ENCODE measurements around the gene SLC39A13.

The SLC39A13 gene

DNA sequence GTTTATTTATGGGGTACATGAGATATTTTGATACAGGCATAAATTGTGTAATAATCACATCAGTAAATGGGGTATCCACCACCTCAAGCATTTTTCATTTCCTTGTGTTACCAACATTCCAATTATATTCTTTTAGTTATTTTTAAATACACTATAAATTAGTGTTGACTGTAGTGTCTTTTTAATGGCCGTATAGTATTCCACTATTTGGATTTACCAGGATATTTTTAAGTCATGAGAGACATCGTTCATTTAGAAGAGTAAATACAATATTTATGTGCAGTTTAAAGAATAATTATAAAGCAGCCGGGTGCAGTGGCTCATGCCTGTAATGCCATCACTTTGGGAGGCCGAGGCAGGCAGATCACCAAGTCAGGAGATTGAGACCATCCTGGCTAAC lies 23.9 kb upstream of the SLC39A13 start:
- no peak for DNase-seq (ENCODE audit: low read depth in 2 of 2)

DNA sequence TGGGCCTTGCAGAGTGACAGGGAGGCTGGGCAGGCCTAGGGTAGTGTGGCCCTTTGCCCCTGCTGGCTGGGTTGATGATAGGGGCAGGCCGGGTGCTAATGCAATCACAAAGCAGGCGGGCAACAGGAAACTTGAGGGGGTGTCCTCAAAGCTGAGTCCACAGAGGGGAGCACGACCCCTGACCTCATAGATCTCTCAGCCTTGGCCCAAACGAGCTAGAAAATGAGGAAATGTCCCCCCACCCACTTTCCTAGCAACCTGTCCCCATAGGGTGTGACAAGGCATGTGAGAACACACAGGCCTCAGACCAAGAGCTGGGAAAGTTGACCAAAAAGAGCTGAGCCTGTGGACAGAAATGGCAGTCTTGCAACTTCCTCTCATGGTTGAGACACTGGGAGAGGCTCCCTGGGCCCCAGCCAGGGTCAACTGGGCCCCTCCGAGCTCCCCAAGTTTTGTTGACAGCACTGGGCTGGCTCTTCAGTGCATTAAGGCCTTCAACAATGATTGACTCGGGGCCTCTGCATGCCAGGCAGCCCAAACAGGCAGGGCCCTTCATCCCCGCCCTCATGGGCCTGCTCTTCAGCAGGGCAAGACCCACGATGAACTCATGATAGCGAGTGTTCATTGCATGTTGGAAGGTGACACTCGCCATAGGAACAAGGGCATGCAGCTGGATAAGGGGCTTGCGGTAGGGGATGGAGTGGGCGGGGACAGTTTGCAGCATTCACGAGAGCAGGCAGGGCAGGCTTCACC lies 20.3 kb upstream of the SLC39A13 start:
- DNase-seq (ENCODE audit: low read depth in 2 of 2), result no peak

DNA sequence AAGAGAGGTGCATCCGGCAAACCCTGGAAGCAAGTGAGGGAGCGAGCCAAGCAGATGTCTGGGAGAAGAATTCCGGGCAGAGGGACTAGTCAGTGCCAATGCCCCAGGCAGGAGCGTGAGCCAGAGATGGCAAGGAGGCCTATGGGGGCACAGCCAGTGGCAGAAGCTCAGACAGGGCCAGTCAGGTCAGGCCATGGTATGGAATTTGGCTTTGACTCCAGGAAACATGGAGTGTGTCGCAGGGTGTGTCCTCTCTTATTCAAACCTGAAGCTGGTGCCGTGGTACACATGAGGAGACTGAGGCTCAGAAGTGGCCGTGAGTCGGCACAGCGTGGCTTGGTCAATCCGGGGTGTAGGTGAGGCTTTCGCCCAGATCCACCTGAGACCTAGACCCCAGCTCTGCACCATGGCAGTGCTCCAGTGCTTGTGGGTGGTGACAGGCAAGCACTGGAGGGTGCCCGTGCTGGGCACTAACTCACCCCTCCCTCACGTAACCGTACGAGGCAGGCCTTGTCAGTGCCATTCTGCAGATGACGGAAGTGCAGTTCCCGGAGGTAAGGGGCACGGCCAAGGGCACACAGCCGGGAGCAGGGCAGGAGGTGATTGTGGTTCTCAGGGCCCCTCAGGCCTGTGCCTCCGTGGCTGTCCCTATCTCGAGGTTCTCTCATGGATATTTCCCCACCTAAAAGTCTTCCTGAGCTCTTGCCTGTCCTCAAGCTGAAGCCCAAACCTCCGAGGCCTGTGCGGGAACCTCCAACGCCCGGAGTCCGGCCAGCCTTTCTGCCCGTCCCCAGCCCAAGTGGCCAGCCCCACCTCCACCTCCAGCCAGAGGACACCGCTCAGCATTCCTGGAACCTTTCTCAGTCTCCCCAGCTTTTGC lies 19.5 kb upstream of the SLC39A13 start:
- DNase-seq (ENCODE audit: low read depth in 2 of 2), result no peak

DNA sequence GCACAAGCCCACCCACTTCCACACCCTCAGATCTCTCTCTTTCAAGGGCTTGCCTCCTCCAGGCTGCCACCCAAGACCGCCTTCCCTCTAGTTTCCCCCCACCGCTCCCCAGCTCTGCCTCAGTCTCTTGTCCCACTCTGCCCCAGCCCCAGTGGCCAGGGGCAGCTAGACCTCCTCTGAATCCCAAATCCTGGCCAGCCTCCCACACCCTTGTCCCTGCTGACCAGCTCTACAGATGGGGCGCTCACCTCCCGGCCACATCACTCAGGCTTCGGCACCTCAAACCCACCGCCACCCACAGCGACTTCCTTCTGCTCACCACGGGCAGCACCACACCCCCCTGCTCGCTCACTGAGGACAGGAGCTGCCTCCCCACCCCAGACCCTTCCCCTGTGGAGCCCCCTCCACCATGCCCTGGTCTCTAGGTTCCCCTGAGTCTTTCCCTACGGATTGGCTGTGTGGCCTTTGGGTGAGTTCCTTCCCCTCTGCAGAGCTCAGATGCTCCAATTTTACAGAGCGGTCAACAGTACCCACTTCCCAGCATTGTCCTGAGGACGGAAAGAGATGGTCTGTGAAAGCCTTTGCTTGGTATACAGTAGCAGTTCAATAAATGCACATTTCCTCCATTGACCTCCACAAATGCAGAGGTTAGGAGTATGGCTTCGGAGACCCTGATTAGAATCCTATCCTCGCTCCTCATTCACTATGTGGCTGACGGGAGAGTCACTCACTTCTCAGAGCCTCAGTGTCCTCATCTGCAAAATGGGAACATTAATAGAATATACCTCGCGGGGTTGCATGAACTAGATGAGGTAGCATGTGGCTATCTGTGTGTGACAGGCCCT lies 18.6 kb upstream of the SLC39A13 start:
- DNase-seq (ENCODE audit: low read depth in 2 of 2), result no peak

DNA sequence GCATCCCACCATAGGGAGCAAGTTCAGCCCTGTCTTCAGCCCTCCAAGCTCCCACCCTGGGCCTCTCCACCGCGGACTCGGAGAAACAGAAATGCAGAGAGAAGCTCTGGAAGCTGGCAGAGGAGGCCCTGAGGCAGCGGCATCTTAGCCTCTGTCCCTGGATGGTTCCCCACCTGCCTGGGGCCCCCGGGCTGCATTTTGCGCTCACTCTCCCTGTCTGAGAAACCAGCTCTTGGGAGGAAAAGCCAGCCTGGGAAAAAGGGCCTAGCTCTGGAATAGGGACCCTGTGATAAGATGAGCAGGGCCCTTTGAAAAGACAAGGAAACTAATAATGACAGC lies 18.0 kb upstream of the SLC39A13 start:
- no peak for DNase-seq (ENCODE audit: low read depth in 2 of 2)

DNA sequence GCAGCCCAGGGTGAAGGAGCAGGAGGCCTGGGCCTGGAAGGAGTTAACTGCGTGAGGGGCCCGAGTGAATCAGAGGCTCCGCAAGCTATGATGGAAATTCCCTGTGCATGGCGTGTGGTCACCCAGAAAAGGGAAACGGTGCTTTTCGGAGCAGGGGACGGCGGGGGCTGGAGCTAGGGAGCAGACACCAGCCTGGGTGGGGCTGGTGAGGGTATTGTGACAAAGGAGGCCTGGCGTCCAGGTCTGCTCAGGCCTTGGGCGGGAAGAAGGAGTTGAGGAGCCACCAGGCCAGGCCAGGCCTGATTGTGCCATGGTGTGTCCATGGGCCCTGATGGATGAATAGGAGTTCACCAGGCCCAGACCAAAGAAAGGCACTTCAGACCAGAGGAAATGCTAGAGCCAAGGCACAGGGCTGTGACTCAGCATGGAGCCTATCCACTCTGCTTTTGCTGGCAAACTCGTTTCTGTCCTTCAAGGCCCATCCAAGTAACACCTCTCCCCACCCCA lies 17.3 kb upstream of the SLC39A13 start:
- no peak for DNase-seq (ENCODE audit: low read depth in 2 of 2)

DNA sequence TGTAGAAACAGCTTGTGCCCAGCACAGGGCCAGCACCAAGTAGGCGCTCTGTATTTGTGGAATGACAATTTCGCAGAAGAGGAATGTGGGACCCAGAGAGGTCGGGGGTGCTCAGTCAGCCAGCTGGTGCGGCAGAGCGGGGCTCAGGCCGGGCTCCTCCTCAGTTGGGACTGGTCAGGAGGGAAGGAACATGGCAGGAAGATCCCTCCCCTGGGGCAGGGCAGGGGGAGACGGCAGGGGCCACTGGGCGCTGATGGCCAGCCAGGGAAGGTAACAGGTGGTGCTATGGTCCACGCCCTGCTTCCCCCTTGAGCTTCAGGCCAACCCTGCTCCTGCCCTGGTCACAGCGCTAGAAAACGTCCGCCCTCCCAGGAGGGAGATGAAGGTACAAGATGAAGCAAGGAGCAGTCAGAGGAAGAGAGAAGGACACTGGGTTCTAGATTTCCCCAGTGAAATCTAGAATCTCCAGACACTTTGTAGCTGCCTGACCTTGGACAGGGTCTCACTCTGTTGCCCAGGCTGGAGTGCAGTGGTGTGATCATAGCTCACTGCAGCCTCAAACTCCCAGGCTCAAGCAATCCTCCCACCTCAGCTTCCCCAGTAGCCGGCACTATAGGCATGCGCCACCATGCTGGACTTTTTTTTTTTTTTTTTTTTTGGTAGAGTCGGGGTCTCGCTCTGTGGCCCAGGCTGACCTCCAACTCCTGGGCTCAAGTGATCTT lies 16.5 kb upstream of the SLC39A13 start:
- no peak for DNase-seq (ENCODE audit: low read depth in 2 of 2)

DNA sequence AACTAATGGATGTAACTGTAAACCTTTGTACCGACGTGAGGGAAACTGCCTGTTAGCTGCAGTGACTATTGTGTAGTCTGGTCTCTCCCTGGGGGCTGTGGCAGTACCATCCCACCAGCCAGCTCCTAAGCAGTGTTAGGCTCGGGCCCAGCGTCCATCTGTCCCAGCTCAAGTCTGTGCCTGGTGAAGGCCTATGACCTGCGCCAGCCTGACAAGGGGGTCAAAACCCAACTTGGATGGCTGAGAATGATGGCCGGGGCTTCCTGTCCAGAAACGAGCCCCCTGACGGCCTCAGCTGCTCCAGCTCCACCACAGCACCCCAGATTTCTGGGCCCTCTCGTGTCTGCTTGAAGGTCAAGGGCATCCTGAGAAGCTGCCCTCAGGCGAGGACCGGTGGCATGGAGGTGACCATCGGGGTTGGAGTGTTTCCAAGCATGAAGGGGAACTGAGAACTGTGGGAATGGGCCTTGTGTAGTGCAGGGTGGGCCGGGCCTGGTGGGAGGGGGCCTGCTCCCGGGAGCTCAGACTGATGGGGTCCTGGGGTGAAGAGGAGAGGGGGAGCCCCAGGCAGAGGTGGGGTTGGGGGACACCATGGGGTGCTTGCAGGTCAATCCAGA lies 15.7 kb upstream of the SLC39A13 start:
- DNase-seq (ENCODE audit: low read depth in 2 of 2), result no peak

DNA sequence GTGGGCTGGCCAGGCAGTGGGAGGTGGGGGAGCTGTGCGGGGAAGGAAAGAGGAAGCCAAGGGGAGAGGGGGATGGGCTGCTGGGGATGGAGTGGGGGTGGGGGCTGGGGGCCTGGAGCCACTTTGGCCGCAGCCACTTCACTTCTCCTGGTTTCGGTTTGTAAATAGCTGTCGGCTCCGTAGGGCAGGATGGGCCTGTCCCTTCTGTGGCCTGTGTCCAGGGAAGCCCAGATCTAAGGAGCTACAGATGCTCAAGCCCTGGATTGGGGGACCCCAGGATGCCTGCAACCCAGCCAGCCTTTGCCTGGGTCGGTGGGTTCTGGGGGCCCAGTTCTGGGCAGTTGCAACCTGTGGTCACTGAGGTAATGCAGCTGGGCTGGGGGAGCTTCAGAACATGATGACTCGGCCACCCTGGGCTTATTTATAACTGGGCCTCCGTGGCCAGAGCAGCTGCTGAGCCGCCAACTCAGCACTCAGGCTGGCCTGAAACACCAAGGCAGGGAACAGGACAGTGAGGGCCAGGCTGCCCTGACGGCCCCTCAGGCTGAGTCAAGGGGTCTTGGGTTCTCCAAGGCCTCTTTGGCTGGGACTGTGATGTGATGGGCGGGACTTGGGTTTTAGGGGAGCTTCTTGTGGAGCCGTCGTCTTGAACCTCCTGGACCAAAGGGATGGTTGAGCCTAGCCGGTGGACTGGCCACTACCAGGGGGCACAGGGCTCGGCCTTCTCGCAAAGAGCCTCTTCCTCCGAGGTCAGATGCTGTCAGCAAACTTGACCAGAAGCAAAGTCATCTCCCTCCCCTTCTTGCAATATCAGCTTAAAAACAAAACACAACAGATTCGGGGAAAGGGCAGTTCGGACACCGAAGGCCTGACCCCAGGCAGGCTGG lies 15.0 kb upstream of the SLC39A13 start:
- DNase-seq (ENCODE audit: low read depth in 2 of 2), result no peak

DNA sequence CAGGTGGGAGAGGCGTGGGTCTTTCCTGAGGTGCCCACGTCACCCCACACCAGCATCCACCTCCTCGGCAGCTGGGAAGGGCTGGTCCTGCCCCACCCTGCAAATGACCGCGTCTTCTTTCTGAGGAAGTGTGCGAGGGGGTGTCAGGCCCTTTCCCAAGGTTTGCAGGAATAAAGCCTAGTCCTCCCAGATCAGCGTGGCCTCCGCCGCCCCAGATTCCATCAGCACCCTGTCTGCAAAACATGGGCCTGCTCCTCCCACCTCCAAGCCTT lies 14.4 kb upstream of the SLC39A13 start:
- DNase-seq (ENCODE audit: low read depth in 2 of 2), result no peak

DNA sequence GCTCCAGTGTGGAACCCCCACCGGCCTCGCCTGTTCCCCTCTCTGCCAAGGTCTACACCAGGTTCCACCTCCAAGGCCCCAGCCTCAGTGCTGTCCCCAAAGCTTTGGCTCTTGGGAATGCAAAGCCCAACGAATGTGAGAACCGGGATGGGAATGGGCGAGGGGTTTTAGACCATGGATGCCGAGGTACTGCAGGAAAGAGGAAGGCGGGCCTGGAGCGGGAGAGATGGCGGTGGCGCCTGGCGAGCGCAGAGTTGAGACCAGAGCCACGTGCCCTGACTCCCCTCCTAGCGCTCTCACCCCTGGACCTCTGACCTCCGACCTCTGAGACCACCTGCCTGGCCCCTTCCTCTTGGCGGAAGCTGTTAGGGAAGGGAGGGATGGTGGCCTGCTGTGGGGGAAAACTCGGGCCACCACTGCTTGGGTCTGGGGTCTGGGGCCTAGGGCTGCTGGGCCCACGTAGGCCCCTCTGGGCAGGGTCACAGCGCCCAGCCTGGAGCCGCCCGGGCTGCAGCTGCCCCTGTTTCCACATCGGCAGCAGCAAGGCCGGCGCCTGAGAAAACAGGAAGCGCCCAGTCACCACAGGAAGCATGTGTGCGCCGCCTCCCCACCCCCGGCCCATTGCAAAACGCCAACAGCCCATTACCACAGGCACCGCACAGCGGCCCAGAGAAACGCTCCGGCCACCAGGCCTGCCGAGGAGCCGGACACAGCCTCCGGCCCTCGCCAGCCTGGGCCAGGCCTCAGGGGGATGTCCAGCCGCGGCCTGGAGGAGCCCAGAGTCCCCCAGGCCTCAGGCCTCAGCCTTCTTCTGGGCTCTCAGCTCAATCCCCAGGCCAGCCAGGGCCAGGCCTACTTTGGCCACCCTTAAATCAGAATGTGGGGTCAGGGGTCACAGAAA lies 13.8 kb upstream of the SLC39A13 start:
- peak; percentile 42 to 44 for DNase-seq (ENCODE audit: low read depth in 2 of 2)

DNA sequence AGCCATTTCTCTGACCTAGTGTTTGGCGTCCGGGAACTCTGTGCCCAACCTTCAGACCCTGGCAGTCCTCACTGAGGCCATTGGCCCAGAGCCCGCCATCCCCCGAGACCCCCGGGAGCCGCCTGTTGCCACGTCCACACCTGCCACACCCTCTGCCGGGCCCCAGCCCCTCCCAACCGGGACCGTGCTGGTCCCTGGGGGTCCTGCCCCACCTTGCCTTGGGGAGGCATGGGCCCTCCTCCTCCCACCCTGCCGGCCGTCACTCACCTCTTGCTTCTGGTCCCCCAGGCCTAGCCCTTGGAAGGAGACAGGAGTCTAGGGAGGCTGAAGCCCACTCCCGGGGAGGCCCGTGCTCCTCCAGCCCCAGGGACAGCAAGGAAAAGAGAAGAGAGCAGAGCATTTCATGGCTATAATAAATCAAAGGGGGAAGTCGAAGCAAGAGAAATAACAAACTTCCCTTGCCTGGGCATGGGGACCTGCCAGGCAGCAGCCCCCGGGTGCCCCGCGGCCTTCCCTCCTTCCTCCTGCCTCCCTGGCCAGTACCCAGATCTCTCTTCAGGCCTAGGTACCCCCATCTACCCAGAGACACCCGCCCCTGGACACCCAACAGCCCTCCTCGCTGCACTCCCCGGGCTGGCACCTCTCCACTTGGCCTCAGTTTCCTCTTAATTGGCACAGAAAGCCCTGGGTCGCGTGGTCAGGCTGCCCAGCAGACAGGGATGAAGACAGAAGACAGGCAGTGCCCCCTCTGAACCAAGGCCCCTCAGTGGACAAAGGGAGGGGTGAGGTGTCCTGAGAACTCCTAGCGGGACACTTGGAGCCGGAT lies 13.0 kb upstream of the SLC39A13 start:
- no peak for DNase-seq (ENCODE audit: low read depth in 2 of 2)

DNA sequence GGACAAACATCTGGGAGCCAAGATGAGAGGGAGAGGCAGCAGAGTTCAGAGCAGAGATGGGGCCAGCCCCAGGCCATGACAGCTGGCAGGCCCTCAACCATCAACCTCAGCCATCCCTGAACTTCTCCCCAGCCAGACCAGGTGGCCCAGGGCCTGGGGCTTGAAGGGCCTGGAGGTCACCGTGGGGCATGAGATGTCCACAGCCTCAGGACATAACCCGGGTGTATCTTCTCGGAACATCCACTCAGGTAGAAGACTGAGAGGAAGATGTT lies 12.4 kb upstream of the SLC39A13 start:
- DNase-seq (ENCODE audit: low read depth in 2 of 2), result no peak

DNA sequence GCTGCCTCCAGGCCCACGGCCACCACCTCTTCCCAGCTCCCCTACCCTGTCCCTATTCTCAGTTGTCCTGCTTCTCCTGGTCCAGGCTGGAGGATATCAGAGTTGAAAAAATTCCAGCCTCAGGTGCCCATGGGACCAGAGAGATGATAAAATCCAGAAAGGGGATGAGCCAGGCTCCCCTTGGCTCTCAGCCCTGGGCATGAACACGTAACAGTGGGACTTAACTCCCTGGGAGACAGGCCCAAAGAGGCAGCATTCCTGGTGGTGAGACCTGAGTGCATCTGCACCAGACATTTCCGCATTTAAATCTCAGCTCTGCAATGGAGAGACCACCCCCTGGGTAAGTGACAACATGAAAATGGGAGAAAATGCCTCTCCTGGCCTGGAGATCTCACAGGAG lies 10.4 kb upstream of the SLC39A13 start:
- DNase-seq (ENCODE audit: low read depth in 2 of 2), result no peak

DNA sequence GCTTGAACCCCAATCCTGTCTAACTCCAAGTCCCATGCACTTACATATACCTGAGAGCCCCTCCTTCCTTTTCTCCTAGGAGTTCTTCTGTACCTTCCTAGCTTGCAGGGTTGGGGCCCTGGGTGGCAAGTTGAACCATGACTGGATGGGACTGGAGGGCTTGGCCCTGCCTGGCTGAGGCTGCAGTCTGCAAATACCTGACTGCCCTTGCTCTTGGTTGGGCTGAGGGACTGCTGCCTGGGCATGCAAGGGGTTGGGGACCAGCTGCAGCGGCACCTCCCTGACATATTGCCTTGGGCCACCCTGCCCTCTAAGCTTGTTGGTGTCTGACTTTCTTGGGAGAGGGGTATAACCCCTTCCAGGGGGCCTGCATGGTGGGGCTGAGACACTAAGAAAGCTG lies 9.8 kb upstream of the SLC39A13 start:
- DNase-seq (ENCODE audit: low read depth in 2 of 2), result no peak

DNA sequence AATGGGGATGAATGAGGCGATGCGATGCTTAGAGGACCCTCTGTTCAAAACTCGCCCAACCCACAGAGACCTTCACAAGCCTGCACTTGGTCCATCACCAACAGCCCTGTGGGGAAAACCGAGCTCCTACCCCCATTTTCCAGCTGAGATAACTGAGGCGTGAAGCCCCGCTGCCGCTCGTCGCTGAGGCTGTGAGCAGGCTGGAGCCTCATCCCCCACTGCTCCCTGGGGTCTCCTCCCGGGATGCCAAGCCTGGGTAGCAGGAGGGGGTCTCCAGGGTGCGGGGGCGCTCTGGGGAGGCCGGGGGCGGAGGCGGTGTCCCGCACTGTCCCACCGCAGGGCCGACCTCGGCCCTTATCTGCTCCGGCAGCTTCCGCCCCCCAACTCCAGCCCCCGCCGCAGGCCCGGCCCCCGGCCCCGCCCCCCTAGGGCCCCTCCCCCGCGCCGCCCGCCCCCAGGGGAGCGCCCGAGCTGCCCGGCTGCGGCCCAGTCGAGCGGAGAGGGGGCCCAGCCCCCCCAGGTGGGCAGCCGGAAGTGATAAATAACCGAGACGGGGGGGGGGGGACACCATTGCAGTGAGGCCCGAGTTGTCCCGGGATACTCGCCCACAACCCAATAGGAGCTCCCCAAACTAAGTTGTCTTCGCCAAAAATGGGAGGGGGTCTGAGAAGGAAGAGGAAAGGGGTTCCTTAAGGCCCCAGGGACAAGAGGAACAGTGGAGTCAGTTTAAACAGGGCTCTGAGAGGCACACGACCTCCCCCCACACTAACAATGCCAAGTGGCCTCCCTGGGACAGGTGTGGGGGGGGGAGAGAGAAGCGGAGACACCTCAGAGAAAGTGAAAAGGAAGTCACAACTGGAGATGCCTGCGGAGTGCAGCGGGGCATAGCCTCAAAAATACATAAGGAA lies 8.3 kb upstream of the SLC39A13 start:
- DNase-seq (ENCODE audit: low read depth in 2 of 2), result no peak

DNA sequence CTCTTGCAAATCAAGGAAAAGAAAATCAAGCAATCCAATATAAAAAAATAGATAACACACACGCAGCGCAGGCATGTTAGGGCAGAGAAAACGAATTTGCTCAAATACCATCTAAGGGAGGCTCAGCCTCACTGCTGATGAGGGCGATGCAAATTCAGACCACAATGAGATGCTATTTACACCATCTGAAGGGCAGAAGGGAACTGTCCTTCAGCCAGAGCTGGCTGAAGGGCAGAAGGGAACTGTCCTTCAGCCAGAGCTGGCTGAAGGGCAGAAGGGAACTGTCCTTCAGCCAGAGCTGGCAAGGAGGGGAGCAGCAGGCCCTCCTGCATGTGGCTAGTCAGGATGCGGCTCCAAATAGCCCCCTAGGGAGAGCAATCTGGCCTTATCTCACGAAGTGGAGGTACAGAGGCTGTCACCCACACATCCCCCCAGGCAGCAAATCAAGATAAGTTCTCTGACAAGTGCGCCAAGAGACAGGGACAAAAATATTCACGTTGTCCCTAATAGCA lies 7.6 kb upstream of the SLC39A13 start:
- DNase-seq (ENCODE audit: low read depth in 2 of 2), result no peak

Measured in stimulated activated CD8-positive, alpha-beta memory T cell treated with anti-CD3 and anti-CD28 coated beads, Interleukin-2, amount 100 ng/mL, for 48 hours (primary cell).